H1 (cell line): ENCODE measurements around the gene SIAH3. TPM values are rescaled to one million over a fixed set of nuclear protein-coding genes. Genes with fewer than 3 reads are reported as not detected.

Source experiments
- ATF3 ChIP-seq: IDR thresholded peaks from 2 replicates; pipeline ENCODE4 v1.6.1; 2011; ENCODE audit warnings: low read depth, mild to moderate bottlenecking, low read length; ENCODE audit not compliant: insufficient read depth
- EGR1 ChIP-seq: IDR thresholded peaks from 2 replicates; pipeline ENCODE4 v1.6.1; 2011; ENCODE audit warnings: low read depth, low read length, borderline replicate concordance
- GTF2F1 ChIP-seq: IDR thresholded peaks from 2 replicates; pipeline ENCODE4 v1.6.1; 2012; ENCODE audit warnings: low read depth, low read length, improper control_type of control experiment, borderline replicate concordance
- HDAC2 ChIP-seq, 2 experiments: fragments of 300-600 bp in 1 of 2; sonication (generic) in 1 of 2; IDR thresholded peaks; 2 replicates each; pipeline ENCODE4 v1.6.1; 2011 to 2012; ENCODE audit warnings: low read depth in 2 of 2, low read length in 2 of 2, mild to moderate bottlenecking in 2 of 2, moderate library complexity in 2 of 2, borderline replicate concordance in 1 of 2, inconsistent platforms in 1 of 2
- KDM5A ChIP-seq: fragments of 200-600 bp; IDR thresholded peaks from 2 replicates; pipeline ENCODE4 v1.7.1; 2012; ENCODE audit warnings: mild to moderate bottlenecking, low read length, inconsistent platforms, mixed read lengths
- SP1 ChIP-seq: IDR thresholded peaks from 2 replicates; pipeline ENCODE4 v1.6.1; 2011; ENCODE audit warnings: low read depth, low read length
- YY1 ChIP-seq: IDR thresholded peaks from 2 replicates; pipeline ENCODE4 v1.6.1; 2011; ENCODE audit warnings: low read depth, mild to moderate bottlenecking, low read length
- polyA plus RNA-seq, 7 experiments: library from polyadenylated mRNA; depleted of rRNA in 3 of 7; stranded (reverse) in 5 of 7; unstranded in 2 of 7; fragments of >200 nt in 5 of 7; fragments of 200-250 nt in 2 of 7; gene quantifications; 1 replicate in 5 of 7; 2 replicates in 1 of 7; 4 replicates in 1 of 7; pipeline versions ENCODE4 v1.2.1 to v1.2.3, GENCODE V29; 2011 to 2013; ENCODE audit warnings: missing spikeins in 2 of 7, mixed read lengths in 2 of 7
- total RNA-seq: library from RNA; stranded (reverse); fragmentation: NEBNext Ultra II Directional; extraction: Animal tissue kit (Norgen Biotek cat#: 25700); gene quantifications from 2 replicates; pipeline ENCODE4 v1.2.1, GENCODE V29; 2021

Gene SIAH3
- total and polyA plus RNA-seq, 2 of the 8 experiments (the other 6 are each of a cell fraction or from before 2014, with no cell fraction given) = 0.15 to 0.17 TPM

GRCh38 chr13:45826731-45827130 is 24.8 kb downstream of the SIAH3 start (continued):
- TF ChIP-seq HDAC2 (IDR thresholded peaks at IDR 0.05; ENCODE audit: borderline replicate concordance in 1 of 2, low read depth in 2 of 2, low read length in 2 of 2) (no peak), EGR1 (no peak), ATF3 (no peak), SP1 (no peak), GTF2F1 (no peak), YY1 (no peak), KDM5A (no peak)
